ENCODE data around the gene SUFU. TPM values are rescaled to one million over a fixed set of nuclear protein-coding genes. Genes with fewer than 3 reads are reported as not detected.

Gene SUFU
- total and polyA plus RNA-seq, 2 of the 8 experiments (the other 6 are each of a cell fraction or from before 2014, with no cell fraction given), result 7.0 to 10.8 TPM

DNA sequence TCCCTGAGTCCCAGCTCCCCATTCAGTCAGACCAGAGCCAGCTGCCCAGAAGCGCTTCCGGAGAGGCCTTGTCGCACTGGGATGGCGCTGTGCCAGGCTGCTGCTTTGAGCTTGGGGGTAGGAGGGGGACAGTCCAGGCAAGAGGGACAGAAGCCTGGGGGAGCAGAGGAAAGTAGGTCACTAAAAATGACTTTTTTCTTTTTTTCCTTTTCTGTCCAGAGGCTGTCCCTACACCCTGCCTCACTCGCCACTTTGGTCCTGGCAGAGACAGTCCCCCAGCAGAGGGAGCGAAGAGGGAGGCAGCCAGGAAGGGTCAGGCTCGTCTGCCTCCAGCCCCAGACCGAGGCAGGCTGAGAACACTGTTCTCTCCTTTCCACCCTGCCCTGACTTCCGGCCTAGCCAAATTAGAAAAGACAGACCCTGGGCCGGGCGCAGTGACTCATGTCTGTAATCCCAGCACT, 124.7 kb downstream of the SUFU start:
- no peaks in the 10 kb centered on the region for H4K20me1 ChIP-seq (replicated peaks in 1 of 2; ENCODE audit: control insufficient read depth in 1 of 2, insufficient read depth in 2 of 2, low read length in 2 of 2)
- POLR2A ChIA-PET (ENCODE audit: partially characterized antibody), result interaction anchor here (0.8 to 5.6 kb wide), 8 partner anchors 9 to 99 kb away, joined by 3 to 51 read pairs (median 12); partner anchors contain the start of gene TRIM8
- TF ChIP-seq CREB1 (IDR thresholded peaks at IDR 0.05) (no peak), GABPA (IDR thresholded peaks at IDR 0.05; ENCODE audit: borderline replicate concordance, insufficient read depth, low read length) (no peak), USF2 (IDR thresholded peaks at IDR 0.05; ENCODE audit: low read length) (no peak), SRF (IDR thresholded peaks at IDR 0.05; ENCODE audit: low read depth, low read length) (no peak), KDM4A (IDR thresholded peaks at IDR 0.05; ENCODE audit: low read depth, low read length, severe bottlenecking) (no peak), POU5F1 (IDR thresholded peaks at IDR 0.05; ENCODE audit: low read depth, low read length) (no peak), SIX5 (IDR thresholded peaks at IDR 0.05; ENCODE audit: low read depth, low read length) (no peak), SP1 (IDR thresholded peaks at IDR 0.05; ENCODE audit: low read depth, low read length) (no peak), BACH1 (IDR thresholded peaks at IDR 0.05; ENCODE audit: low read length) (no peak), NANOG (IDR thresholded peaks at IDR 0.05; ENCODE audit: insufficient read depth, low read depth, low read length, poor library complexity, severe bottlenecking) (no peak), TCF12 (IDR thresholded peaks at IDR 0.05; ENCODE audit: low read depth, low read length) (no peak), ATF3 (IDR thresholded peaks at IDR 0.05; ENCODE audit: insufficient read depth, low read depth, low read length) (no peak)

More for the DNA sequence above, 124.7 kb downstream of the SUFU start:
- Histone ChIP-seq H3K9me3 (ENCODE audit: insufficient read depth in 2 of 2, low read depth in 1 of 2, low read length in 1 of 2) (no peaks in the 10 kb centered on the region), H3K18ac (ENCODE audit: extremely low read depth, low read length) (peak overlapping the region; percentile 91), H2BK20ac (ENCODE audit: low read length) (peak overlapping the region; percentile 93), H3K4me2 (ENCODE audit: insufficient read depth in 1 of 2, low read depth in 2 of 2, low read length in 2 of 2) (peak overlapping the region; percentile 37 to 45; a peak in 2 of 4 replicates), H3K23ac (ENCODE audit: insufficient read length) (no peak overlapping the region), H4K91ac (replicated peaks; ENCODE audit: insufficient read length, low read length) (peak overlapping the region; percentile 94), H2AK5ac (ENCODE audit: low read depth, low read length) (peak overlapping the region; percentile 45; the same call in 1 of the 2 replicates), H3K4me3 (ENCODE audit: extremely low read depth in 1 of 4, insufficient read depth in 2 of 4, low read depth in 3 of 4, low read length in 4 of 4) (no peak overlapping the region), H4K5ac (ENCODE audit: insufficient read length, low read depth, low read length) (peak overlapping the region; percentile 77), H3K27me3 (replicated peaks in 1 of 4; ENCODE audit: control insufficient read depth in 3 of 4, extremely low read depth in 1 of 4, insufficient read depth in 3 of 4, low read length in 3 of 4) (no peaks in the 10 kb centered on the region), H3K23me2 (ENCODE audit: low read depth, low read length) (no peaks in the 10 kb centered on the region; the same call in none of the 2 replicates), H2BK15ac (ENCODE audit: low read length) (peak overlapping the region; percentile 36; the same call in 1 of the 2 replicates), H3K27ac (ENCODE audit: low read depth, low read length) (peak overlapping the region; percentile 99), H3K14ac (ENCODE audit: insufficient read length) (peak overlapping the region; percentile 27), H2AFZ (ENCODE audit: low read length) (no peak overlapping the region), H3K4me1 (replicated peaks in 1 of 4; ENCODE audit: control insufficient read depth in 3 of 4, insufficient read depth in 4 of 4, low read length in 3 of 4) (peaks cover 26 to 55% (median 43%) of the 10 kb centered on the region in 4 experiments), H3K9ac (replicated peaks in 1 of 4; ENCODE audit: extremely low read depth in 1 of 4, low read depth in 3 of 4, low read length in 3 of 4) (peak overlapping the region in 3 of 4 experiments; percentile 25 to 88 (median 84); a peak in 4 of 7 replicates), H2BK12ac (ENCODE audit: low read depth, low read length) (peak overlapping the region; percentile 99), H3K56ac (replicated peaks; ENCODE audit: insufficient read length, low read depth, low read length) (no peak overlapping the region), H3K36me3 (ENCODE audit: control insufficient read depth in 2 of 4, insufficient read depth in 4 of 4, low read length in 3 of 4) (no peaks in the 10 kb centered on the region; a peak in 1 of 8 replicates), H2BK120ac (replicated peaks; ENCODE audit: low read depth, low read length) (peak overlapping the region; percentile 87), H3K79me2 (ENCODE audit: control insufficient read depth in 1 of 2, insufficient read depth in 2 of 2, low read length in 2 of 2) (no peaks in the 10 kb centered on the region), H3K79me1 (ENCODE audit: low read depth, low read length) (no peaks in the 10 kb centered on the region), H2BK5ac (ENCODE audit: low read depth, low read length) (peak overlapping the region; percentile 96), H3K4ac (replicated peaks; ENCODE audit: insufficient read length, low read depth, low read length) (peak overlapping the region; percentile 88), H4K8ac (ENCODE audit: extremely low read depth, insufficient read depth, low read length) (peak overlapping the region; percentile 60)
- DNase-seq (ENCODE audit: low read depth in 1 of 2, low spot score in 2 of 2) (no peak), FAIRE-seq (no peak)
- 74% methylated on average over 11 of the region's 11 CpGs; no CpG with 5 or more reads in 1 of the 2 experiments for WGBS, 2 experiments (ENCODE audit: extremely low coverage in 1 of 2, insufficient coverage in 1 of 2, insufficient read length in 1 of 2, insufficient replicate concordance in 2 of 2, low coverage in 1 of 2, low lambda C conversion rate in 2 of 2, missing lambda C conversion rate in 1 of 2)
- CTCF ChIA-PET (ENCODE audit: partially characterized antibody), result interaction anchor here (0.6 to 14.3 kb wide), 9 partner anchors 13 to 512 kb away, joined by 3 to 160 read pairs (median 7); partner anchors contain the start of gene TRIM8

Measured in H1 (cell line).